Upper lobe of left lung (tissue), 6 donors: ENCODE results near the gene CCDC195. TPM values are rescaled to one million over a fixed set of nuclear protein-coding genes. Genes with fewer than 3 reads are reported as not detected.
"Not testable (repeated sequence)": the region's sequence is repeated elsewhere in the genome, so short reads cannot be mapped to it uniquely, and the experiment has no call there.

Experiments used
- ATAC-seq, 2 donors: fragments of 200-7000 bp; cut with Tn5 transposase; one replicate each; pipeline ENCODE4 v1.9.1; 2022; ENCODE audit warnings: mild to moderate bottlenecking in 2 of 2, moderate library complexity in 2 of 2; ENCODE audit not compliant: low FRiP score in 2 of 2
- DNase-seq, 2 donors: peaks; one replicate each; pipeline ENCODE4 v3.0.0-alpha.2; 2019 to 2020
- H3K27ac ChIP-seq, 4 donors: fragments of 200-600 bp; sonication (generic); one replicate each; pipeline ENCODE4 v1.5.1; 2016 to 2019
- H3K27me3 ChIP-seq, 4 donors: fragments of 200-600 bp; sonication (generic); one replicate each; pipeline ENCODE4 v1.5.1; 2017 to 2019
- H3K36me3 ChIP-seq, 4 donors: fragments of 200-600 bp; sonication (generic); one replicate each; pipeline ENCODE4 v1.5.1; 2016 to 2019
- H3K4me1 ChIP-seq, 4 donors: fragments of 200-600 bp; sonication (generic); one replicate each; pipeline ENCODE4 v1.5.1; 2018 to 2019
- H3K4me3 ChIP-seq, 4 donors: fragments of 200-600 bp; sonication (generic); one replicate each; pipeline ENCODE4 v1.5.1; 2017 to 2019; ENCODE audit warnings: mild to moderate bottlenecking in 2 of 4, moderate library complexity in 1 of 4
- H3K9me3 ChIP-seq, 4 donors: fragments of 200-600 bp; sonication (generic); one replicate each; pipeline ENCODE4 v1.5.1; 2018 to 2019
- CTCF ChIP-seq, 6 experiments: fragments of 450-650 bp in 4 of 6; fragments of 200-600 bp in 2 of 6; sonication (generic) in 2 of 6; IDR thresholded peaks; one replicate each; pipeline ENCODE4 v1.5.1; 2016 to 2019; ENCODE audit warnings: antibody characterized with exemption in 6 of 6
- EP300 ChIP-seq, 4 donors: sonication (generic); formaldehyde crosslinking; IDR thresholded peaks; one replicate each; pipeline ENCODE4 v1.5.1; 2017; ENCODE audit warnings: antibody characterized with exemption in 4 of 4, control low read depth in 2 of 4
- POLR2A ChIP-seq, 4 donors: fragments of 450-650 bp; IDR thresholded peaks; one replicate each; pipeline ENCODE4 v1.5.1; 2016 to 2017; ENCODE audit warnings: antibody characterized with exemption in 4 of 4, mild to moderate bottlenecking in 2 of 4
- POLR2AphosphoS5 ChIP-seq, 2 donors: sonication (generic); formaldehyde crosslinking; IDR thresholded peaks; one replicate each; pipeline ENCODE4 v1.5.1; 2017; ENCODE audit warnings: antibody characterized with exemption in 2 of 2
- WGBS, 2 donors: methylation state at CpG; one replicate each; pipeline ENCODE4 v1.1.5; 2017 to 2018; 5-methylcytosine and 5-hydroxymethylcytosine counted together
- total RNA-seq, 6 donors: library from RNA; depleted of rRNA in 4 of 6; stranded (reverse); fragments of >200 nt in 4 of 6; gene quantifications; one replicate each; pipeline versions ENCODE4 v1.1.0 to v1.2.1, GENCODE V29; 2016 to 2021
- donor health status: DM: no; HTN: no; CAD: no; lungs with moderate emphysema.
- donor health status: DM: no; HTN: yes; CAD: no; lungs with severe emphysema.

CCDC195 gene
- total RNA-seq, 6 donors from 2014 or later, result not detected

GRCh38 chr2:224669449-224669848 lies 46.7 kb downstream of the CCDC195 start:
- Histone ChIP-seq H3K4me3 (no peak overlapping the region), H3K27ac (no peak overlapping the region), H3K36me3 (no peaks in the 10 kb centered on the region), H3K4me1 (no peaks in the 10 kb centered on the region), H3K9me3 (no peaks in the 10 kb centered on the region), H3K27me3 (no peaks in the 10 kb centered on the region)
- 90 to 94% methylated on average over 1 of the region's 1 CpG for WGBS, 2 donors
- DNase-seq (no peak), ATAC-seq (no peak)
- TF ChIP-seq CTCF (IDR thresholded peaks at IDR 0.05), result no peak
- TF ChIP-seq POLR2A (IDR thresholded peaks at IDR 0.05), result no peak
- TF ChIP-seq EP300 (IDR thresholded peaks at IDR 0.05), result no peak
- TF ChIP-seq POLR2AphosphoS5 (IDR thresholded peaks at IDR 0.05), result no peak

- H3K27me3 ChIP-seq, result no peaks in the 10 kb centered on the region
- H3K4me3 ChIP-seq, result no peak overlapping the region
- ATAC-seq (no peak), DNase-seq (no peak)
- no peaks in the 10 kb centered on the region for H3K36me3 ChIP-seq
- WGBS, 2 donors, result 87 to 92% methylated on average over 12 of the region's 12 CpGs
- H3K27ac ChIP-seq, result no peak overlapping the region
- H3K4me1 ChIP-seq, result no peaks in the 10 kb centered on the region
- peaks cover 0 to 9% (median 4%) of the 10 kb centered on the region in 4 donors for H3K9me3 ChIP-seq
- TF ChIP-seq CTCF (IDR thresholded peaks at IDR 0.05) (no peak), EP300 (IDR thresholded peaks at IDR 0.05) (no peak), POLR2A (IDR thresholded peaks at IDR 0.05) (no peak), POLR2AphosphoS5 (IDR thresholded peaks at IDR 0.05) (no peak)
Observed at GRCh38 chr2:224668123-224668909, 47.8 kb downstream of the CCDC195 start.

- H3K4me1 ChIP-seq, result no peaks in the 10 kb centered on the region
- no peak for TF ChIP-seq EP300 (IDR thresholded peaks at IDR 0.05)
- no peak for TF ChIP-seq POLR2AphosphoS5 (IDR thresholded peaks at IDR 0.05)
- no peak for TF ChIP-seq POLR2A (IDR thresholded peaks at IDR 0.05)
- TF ChIP-seq CTCF (IDR thresholded peaks at IDR 0.05), result no peak
- DNase-seq (no peak), ATAC-seq (no peak)
- no peaks in the 10 kb centered on the region for H3K36me3 ChIP-seq
- no peaks in the 10 kb centered on the region for H3K27me3 ChIP-seq
- no peak overlapping the region for H3K27ac ChIP-seq
- no peak overlapping the region for H3K4me3 ChIP-seq
- peaks cover 0 to 17% (median 13%) of the 10 kb centered on the region in 4 donors for H3K9me3 ChIP-seq
- 53 to 58% methylated on average over 2 of the region's 2 CpGs for WGBS, 2 donors
Observed at GRCh38 chr2:224666951-224667553, 49.1 kb downstream of the CCDC195 start.

GRCh38 chr2:224663322-224663721 lies 52.8 kb downstream of the CCDC195 start:
- 80 to 93% methylated on average over 2 of the region's 2 CpGs for WGBS, 2 donors
- not testable (repeated sequence) for DNase-seq, ATAC-seq, H3K4me3 ChIP-seq, H3K27me3 ChIP-seq, H3K27ac ChIP-seq, H3K4me1 ChIP-seq, H3K36me3 ChIP-seq
- peaks cover 0 to 17% (median 13%) of the 10 kb centered on the region in 4 donors for H3K9me3 ChIP-seq

- 87 to 90% methylated on average over 5 of the region's 5 CpGs for WGBS, 2 donors
- peaks cover 0 to 17% (median 13%) of the 10 kb centered on the region in 4 donors for H3K9me3 ChIP-seq
- not testable (repeated sequence) for DNase-seq, H3K36me3 ChIP-seq, H3K27ac ChIP-seq, H3K4me1 ChIP-seq, ATAC-seq, H3K4me3 ChIP-seq, H3K27me3 ChIP-seq
Observed at GRCh38 chr2:224661708-224662107, 54.5 kb downstream of the CCDC195 start.
